NCI-H748 treated with DMSO at 0.1 percent for 48 hours (cell line): Measurements from ENCODE around the gene LMO2.

Source experiments
- DNase-seq: peaks from one replicate; lab custom pipeline; 2025; lab: John Stamatoyannopoulos, UW

Gene LMO2

GRCh38 chr11:33887886-33888285 is 4.0 kb downstream of the LMO2 start:
- no peak for DNase-seq

DNA sequence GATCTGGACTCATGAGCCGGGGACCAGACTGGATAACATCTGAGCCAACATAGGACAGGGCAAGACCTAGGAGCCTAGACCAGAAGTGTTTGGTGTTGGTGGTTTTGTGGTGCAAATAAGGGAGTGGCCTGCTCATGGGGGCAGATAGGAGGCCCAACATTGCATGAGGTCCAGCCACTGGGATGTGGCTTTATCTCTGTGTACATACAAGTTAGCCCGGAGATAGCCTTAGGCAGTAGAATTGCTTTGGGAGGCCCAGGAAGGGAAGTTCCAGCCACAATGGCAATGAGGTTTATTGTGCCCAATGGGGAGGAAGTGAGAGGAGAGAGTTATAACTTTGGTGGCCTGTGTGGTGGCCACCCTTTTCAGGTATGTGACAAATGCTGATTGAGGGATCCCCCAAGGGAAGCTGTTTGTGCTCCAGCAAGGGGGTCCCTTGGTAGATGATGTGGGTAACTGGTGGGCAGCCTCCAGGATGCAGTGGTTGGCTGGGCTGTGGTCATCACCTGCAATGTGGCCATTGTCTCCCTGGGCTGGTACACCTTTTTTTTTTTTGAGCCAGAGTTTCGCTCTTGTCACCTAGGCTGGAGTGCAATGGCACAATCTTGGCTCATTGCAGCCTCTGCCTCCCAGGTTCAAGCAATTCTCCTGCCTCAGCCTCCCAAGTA is 6.4 kb downstream of the LMO2 start:
- no peak for DNase-seq

GRCh38 chr11:33884601-33885000 is 7.3 kb downstream of the LMO2 start:
- no peak for DNase-seq

DNA sequence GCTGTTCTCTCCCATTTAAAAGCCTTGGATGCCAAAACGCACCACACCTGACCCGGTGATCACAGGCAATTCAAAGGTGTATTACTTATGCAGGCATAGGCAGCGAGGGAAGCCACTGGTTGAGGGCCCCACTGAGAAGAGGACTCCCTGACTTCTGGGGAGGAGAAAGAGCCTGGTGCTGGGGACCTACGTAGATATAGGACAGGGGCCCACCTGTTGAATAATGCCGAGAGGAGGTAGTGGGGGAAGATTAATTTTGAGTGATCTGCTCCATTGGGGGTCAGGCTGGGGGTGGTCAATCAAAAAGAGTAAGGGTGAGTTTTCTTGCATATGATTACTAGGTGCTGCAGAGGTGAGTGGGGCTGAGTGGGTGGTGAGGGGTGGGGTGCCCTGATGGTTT is 7.8 kb downstream of the LMO2 start:
- no peak for DNase-seq

DNA sequence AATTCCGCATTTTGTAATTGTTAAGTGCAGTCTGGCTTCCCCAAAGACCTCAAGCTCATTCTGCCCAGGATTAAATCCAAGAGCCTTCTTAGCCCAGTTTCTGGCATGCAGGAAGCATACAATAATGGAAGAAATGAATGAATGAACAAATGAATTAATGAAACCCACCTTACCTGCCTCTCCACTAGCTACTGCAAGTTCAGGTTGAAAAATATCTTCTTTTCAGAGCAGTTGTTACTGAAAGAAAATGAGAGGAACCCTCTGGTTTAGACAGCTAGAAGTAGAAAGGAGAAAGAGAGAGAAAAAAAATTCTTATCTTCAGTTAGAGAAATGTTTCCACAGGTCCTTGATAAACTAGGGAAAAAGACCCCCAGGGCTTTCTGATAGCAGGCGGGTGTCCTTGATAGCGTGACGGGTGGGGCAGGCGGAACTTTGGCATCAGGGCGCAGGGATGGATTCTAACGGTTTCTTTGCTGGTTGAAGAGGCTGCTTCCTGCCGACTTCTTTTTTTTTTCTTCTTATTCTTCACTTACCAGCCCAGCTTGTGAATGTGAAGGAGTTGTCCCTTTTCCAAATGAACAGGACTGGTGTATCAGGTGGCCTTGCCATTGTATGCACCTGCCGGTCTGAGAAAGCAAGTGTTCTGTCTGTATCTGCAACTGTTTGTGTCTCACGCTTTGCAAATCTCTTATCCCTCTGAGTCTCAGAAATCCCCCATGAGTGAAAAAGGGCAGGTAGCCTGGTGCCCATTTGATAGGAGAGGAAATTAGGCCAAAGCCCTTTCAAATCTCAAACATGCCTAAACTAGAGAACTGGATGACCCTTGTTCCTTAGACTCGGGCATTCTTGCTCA is 10.0 kb downstream of the LMO2 start:
- no peak for DNase-seq

DNA sequence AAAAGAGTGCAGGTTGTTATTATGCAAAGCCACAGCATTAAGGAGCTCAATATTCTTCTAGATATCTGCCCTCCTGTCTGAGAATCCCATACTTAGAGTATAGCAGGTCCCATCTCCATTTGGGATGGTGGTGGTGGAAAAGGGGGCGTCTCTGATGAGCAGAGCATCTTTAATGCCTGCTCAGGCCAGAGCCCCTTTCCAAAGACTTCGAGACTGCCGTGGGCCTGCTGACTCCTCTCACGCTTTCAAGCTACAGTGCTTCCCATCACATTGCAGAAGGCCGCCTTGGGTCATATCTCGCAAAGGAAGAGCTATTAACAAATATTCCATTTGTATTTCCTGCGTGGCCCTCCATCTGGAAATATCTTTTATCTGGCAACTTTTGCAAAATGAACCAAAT is 10.9 kb downstream of the LMO2 start:
- no peak for DNase-seq

GRCh38 chr11:33879375-33879774 is 12.5 kb downstream of the LMO2 start:
- no peak for DNase-seq

GRCh38 chr11:33877038-33877437 is 14.8 kb downstream of the LMO2 start:
- DNase-seq: no peak

- no peak for DNase-seq
Observed at GRCh38 chr11:33875621-33876294, 16.1 kb downstream of the LMO2 start.

GRCh38 chr11:33874910-33875490 is 16.9 kb downstream of the LMO2 start:
- DNase-seq: no peak

- no peak for DNase-seq
Observed at GRCh38 chr11:33874433-33874832, 17.4 kb downstream of the LMO2 start.

- peak; percentile 14 for DNase-seq
Observed at GRCh38 chr11:33869481-33870422, 22.1 kb downstream of the LMO2 start.

GRCh38 chr11:33868647-33869461 is 23.0 kb downstream of the LMO2 start:
- no peak for DNase-seq

- no peak for DNase-seq
Observed at GRCh38 chr11:33867996-33868646, 23.8 kb downstream of the LMO2 start.

GRCh38 chr11:33867561-33867960 is 24.3 kb downstream of the LMO2 start:
- DNase-seq: no peak

DNA sequence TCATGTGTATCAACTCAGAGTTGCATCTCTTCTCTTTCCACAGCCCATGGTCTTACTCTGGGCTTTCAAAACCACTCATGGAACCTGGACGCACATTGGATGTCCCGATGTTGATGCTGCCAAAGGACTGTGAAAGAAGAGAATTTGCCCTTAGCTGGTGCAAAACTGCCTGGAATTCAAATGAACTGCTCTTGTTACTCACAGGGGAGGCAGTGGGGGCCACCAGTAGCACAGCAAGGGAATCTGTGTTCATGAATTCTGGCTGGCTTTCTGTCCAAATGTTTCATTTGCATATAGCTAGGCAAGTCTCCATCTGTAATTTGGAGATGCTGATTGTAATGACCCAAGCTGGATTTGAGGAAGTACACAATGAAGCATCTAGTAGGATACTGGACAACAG is 24.9 kb downstream of the LMO2 start:
- DNase-seq: no peak

- no peak for DNase-seq
Observed at GRCh38 chr11:33864479-33864878, 27.4 kb downstream of the LMO2 start.

DNA sequence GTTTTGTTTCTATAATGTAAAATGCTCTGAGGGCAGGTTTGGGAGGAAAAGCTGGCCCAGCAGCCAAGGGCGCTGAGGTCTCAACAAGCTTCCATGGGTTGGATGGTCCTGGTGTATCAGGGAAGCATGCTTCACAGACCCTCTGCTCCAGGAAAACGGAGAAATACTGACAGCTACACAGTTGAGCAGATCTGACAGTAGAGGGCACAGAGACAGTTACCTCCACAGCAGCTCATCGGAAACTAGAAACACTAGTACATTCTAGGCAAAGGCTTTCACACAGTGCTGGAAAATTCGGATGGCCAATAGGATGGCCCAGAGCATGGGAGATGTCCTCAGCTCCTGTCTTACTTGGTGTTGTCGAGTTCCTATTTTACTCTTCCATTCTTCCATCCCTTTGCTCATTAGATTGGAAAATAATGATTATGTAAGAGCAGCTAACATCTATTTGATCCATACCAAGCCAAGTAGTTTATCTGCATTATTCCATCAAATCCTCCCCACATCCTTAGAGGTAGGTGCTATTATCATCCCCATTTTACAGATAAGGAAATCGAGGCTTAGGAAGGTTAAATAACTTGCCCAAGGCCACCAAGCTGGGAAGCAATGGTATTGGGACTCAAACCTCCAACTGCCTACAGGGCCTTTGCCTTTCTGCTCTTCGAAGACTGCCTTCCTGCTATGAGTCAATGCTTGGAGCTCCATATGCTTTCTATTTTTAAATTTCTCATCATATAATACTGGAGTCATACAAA is 28.3 kb downstream of the LMO2 start:
- DNase-seq: no peak

GRCh38 chr11:33861941-33862589 is 29.8 kb downstream of the LMO2 start:
- DNase-seq: no peak
